Esophagus squamous epithelium (tissue), 5 donors: ENCODE measurements around the gene CNTD1. TPM values are rescaled to one million over a fixed set of nuclear protein-coding genes. Genes with fewer than 3 reads are reported as not detected.
"Not testable (repeated sequence)": the region's sequence is repeated elsewhere in the genome, so short reads cannot be mapped to it uniquely, and the experiment has no call there.

Source experiments
- DNase-seq: peaks from one replicate; lab custom pipeline; 2025; lab: John Stamatoyannopoulos, UW
- H3K27ac ChIP-seq, 4 donors: fragments of 200-600 bp; sonication (generic); one replicate each; pipeline ENCODE4 v1.5.1; 2016 to 2019; ENCODE audit warnings: mild to moderate bottlenecking in 1 of 4
- H3K27me3 ChIP-seq, 4 donors: fragments of 200-600 bp; sonication (generic); 1 replicate in 3 of 4; 2 replicates in 1 of 4; pipeline versions ENCODE4 v1.5.1 to v1.6.0; 2017 to 2021; ENCODE audit warnings: antibody characterized with exemption in 1 of 4
- H3K36me3 ChIP-seq, 3 donors: fragments of 200-600 bp; sonication (generic); one replicate each; pipeline ENCODE4 v1.5.1; 2016 to 2019
- H3K4me1 ChIP-seq, 3 donors: fragments of 200-600 bp; sonication (generic); one replicate each; pipeline ENCODE4 v1.5.1; 2017 to 2019
- H3K4me3 ChIP-seq, 4 donors: fragments of 200-600 bp; sonication (generic); 1 replicate in 3 of 4; 2 replicates in 1 of 4; pipeline ENCODE4 v1.5.1; 2016 to 2019; ENCODE audit warnings: mild to moderate bottlenecking in 2 of 4, moderate library complexity in 1 of 4
- H3K9me3 ChIP-seq, 3 donors: fragments of 200-600 bp; sonication (generic); one replicate each; pipeline ENCODE4 v1.5.1; 2016 to 2019
- CTCF ChIP-seq, 6 experiments: fragments of 450-650 bp in 4 of 6; fragments of 200-600 bp in 2 of 6; sonication (generic) in 2 of 6; IDR thresholded peaks; one replicate each; pipeline ENCODE4 v1.5.1; 2016 to 2019; ENCODE audit warnings: antibody characterized with exemption in 6 of 6, mild to moderate bottlenecking in 4 of 6, moderate library complexity in 4 of 6
- POLR2A ChIP-seq, 4 donors: fragments of 450-650 bp; IDR thresholded peaks; one replicate each; pipeline ENCODE4 v1.6.1; 2017; ENCODE audit warnings: antibody characterized with exemption in 4 of 4, mild to moderate bottlenecking in 4 of 4, moderate library complexity in 3 of 4
- WGBS, 2 donors: methylation state at CpG; one replicate each; pipeline ENCODE4 v1.1.5; 2018; 5-methylcytosine and 5-hydroxymethylcytosine counted together
- intact Hi-C: fragments of 100-400 bp; cut with DNase I; formaldehyde crosslinking; loops from one replicate; pipeline ENCODE4 v1.15.0; 2022
- total RNA-seq, 4 donors: library from RNA; depleted of rRNA; stranded (reverse); fragments of >200 nt; gene quantifications; one replicate each; pipeline ENCODE4 v1.1.0, GENCODE V29; 2016
- donor health status: DM: yes; HTN: yes; CAD: no.

Gene CNTD1
- total RNA-seq, 4 donors from 2014 or later, result not detected

- 20% methylated on average over 4 of the region's 9 CpGs; no CpG with 5 or more reads in 1 of the 2 donors for WGBS, 2 donors
- no peak for DNase-seq
Measured at GRCh38 chr17:42850954-42851353, 52.3 kb downstream of the CNTD1 start, which contains the start of gene AOC3. Gene AOC3, plus strand, starts transcription at chr17:42851199. Its CDS starts 145 bp downstream, at chr17:42851344.

GRCh38 chr17:42851371-42852240, 52.9 kb downstream of the CNTD1 start:
- Histone ChIP-seq H3K4me3 (peak overlapping the region; percentile 24 to 67 (median 44)), H3K4me1 (peaks cover 5 to 64% (median 18%) of the 10 kb centered on the region in 3 donors), H3K27ac (peak overlapping the region; percentile 55 to 90 (median 84))
- 20 to 93% methylated on average over 1 to 3 of the region's 28 CpGs for WGBS, 2 donors
- H3K27me3 ChIP-seq, intact Hi-C loops, H3K36me3 ChIP-seq, DNase-seq, H3K9me3 ChIP-seq: not testable (repeated sequence)

More at GRCh38 chr17:42850954-42851353, 52.3 kb downstream of the CNTD1 start, which contains the start of gene AOC3:
- Histone ChIP-seq H3K27ac (peak within 1 kb of the TSS; percentile 55 to 90 (median 84)), H3K4me1 (peaks cover 5 to 65% (median 22%) of the 10 kb centered on the region in 3 donors), H3K27me3 (no peaks in the 10 kb centered on the region), H3K36me3 (peaks cover 0 to 1% (median 0%) of the 10 kb centered on the region in 3 donors), H3K9me3 (no peaks in the 10 kb centered on the region), H3K4me3 (peak within 1 kb of the TSS; percentile 24 to 67 (median 44))
- intact Hi-C loops, result no loop called here
- TF ChIP-seq CTCF (IDR thresholded peaks at IDR 0.05) (no peak), POLR2A (IDR thresholded peaks at IDR 0.05) (peak in 1 of 4 donors; percentile 27)

- TF ChIP-seq CTCF (IDR thresholded peaks at IDR 0.05) (no peak), POLR2A (IDR thresholded peaks at IDR 0.05) (no peak)
- Histone ChIP-seq H3K4me1 (peaks cover 5 to 64% (median 11%) of the 10 kb centered on the region in 3 donors), H3K36me3 (no peaks in the 10 kb centered on the region), H3K4me3 (peak overlapping the region; percentile 3 to 67 (median 44)), H3K27me3 (no peaks in the 10 kb centered on the region), H3K27ac (peak overlapping the region; percentile 55 to 90 (median 84)), H3K9me3 (no peaks in the 10 kb centered on the region)
- intact Hi-C loops, result no loop called here
- no peak for DNase-seq
- 40 to 86% methylated on average over 5 to 6 of the region's 15 CpGs for WGBS, 2 donors
Measured at GRCh38 chr17:42852351-42852750, 53.7 kb downstream of the CNTD1 start.

GRCh38 chr17:42853004-42853403, 54.3 kb downstream of the CNTD1 start:
- intact Hi-C loops, result no loop called here
- WGBS, 2 donors, result 50 to 53% methylated on average over 4 of the region's 4 CpGs
- H3K9me3 ChIP-seq, result no peaks in the 10 kb centered on the region
- no peaks in the 10 kb centered on the region for H3K36me3 ChIP-seq
- peak in 1 of 4 donors; percentile 28 for TF ChIP-seq POLR2A (IDR thresholded peaks at IDR 0.05)
- TF ChIP-seq CTCF (IDR thresholded peaks at IDR 0.05), result no peak
- H3K4me1 ChIP-seq, result peaks cover 5 to 64% (median 10%) of the 10 kb centered on the region in 3 donors
- DNase-seq, result no peak
- peak overlapping the region; percentile 55 to 90 (median 84) for H3K27ac ChIP-seq
- H3K4me3 ChIP-seq, result peak overlapping the region; percentile 11 to 67 (median 44)
- no peaks in the 10 kb centered on the region for H3K27me3 ChIP-seq

- Histone ChIP-seq H3K9me3 (no peaks in the 10 kb centered on the region), H3K4me1 (peaks cover 5 to 64% (median 10%) of the 10 kb centered on the region in 3 donors)
- 58 to 70% methylated on average over 5 of the region's 5 CpGs for WGBS, 2 donors
Measured at GRCh38 chr17:42853597-42853967, 54.9 kb downstream of the CNTD1 start.

More at GRCh38 chr17:42853597-42853967, 54.9 kb downstream of the CNTD1 start:
- no peak for DNase-seq
- TF ChIP-seq CTCF (IDR thresholded peaks at IDR 0.05) (no peak), POLR2A (IDR thresholded peaks at IDR 0.05) (no peak)
- H3K36me3 ChIP-seq, result no peaks in the 10 kb centered on the region
- H3K27ac ChIP-seq, result peak overlapping the region; percentile 15 to 90 (median 84)
- H3K27me3 ChIP-seq, result no peaks in the 10 kb centered on the region
- H3K4me3 ChIP-seq, result peak overlapping the region; percentile 11 to 67 (median 44)
- intact Hi-C loops, result no loop called here
